HepG2 (cell line): Measurements from ENCODE around the gene CFAP210. TPM values are rescaled to one million over a fixed set of nuclear protein-coding genes. Genes with fewer than 3 reads are reported as not detected.

ENCODE experiments used
- KDM1A ChIP-seq: IDR thresholded peaks from 2 replicates; pipeline ENCODE4 v1.6.1; 2016; ENCODE audit warnings: missing compliant biosample characterization
- KLF13 ChIP-seq: sonication (generic); formaldehyde crosslinking; IDR thresholded peaks from 2 replicates; pipeline ENCODE4 v1.4.0; 2020; ENCODE audit warnings: mild to moderate bottlenecking, missing genetic modification reagents
- SRSF9 ChIP-seq: fragments of 200-400 bp; formaldehyde crosslinking; IDR thresholded peaks from 2 replicates; pipeline ENCODE4 v1.6.1; 2018; ENCODE audit warnings: borderline replicate concordance, mild to moderate bottlenecking, low read depth, low read length; ENCODE audit not compliant: insufficient read depth, poor library complexity, severe bottlenecking
- ZFP36 ChIP-seq: fragments of 150-350 bp; IDR thresholded peaks from 2 replicates; pipeline ENCODE4 v1.6.1; 2018; ENCODE audit warnings: borderline replicate concordance, low read length, low read depth; ENCODE audit not compliant: partially characterized antibody
- ZHX1 ChIP-seq: sonication (generic); formaldehyde crosslinking; IDR thresholded peaks from 2 replicates; pipeline ENCODE4 v1.8.1; 2022; ENCODE audit warnings: low read depth, mild to moderate bottlenecking, missing genetic modification reagents
- ZNF24 ChIP-seq: fragments of 450-650 bp; IDR thresholded peaks from 2 replicates; pipeline ENCODE4 v1.6.1; 2017; ENCODE audit warnings: antibody characterized with exemption, mild to moderate bottlenecking
- ZNF292 ChIP-seq: sonication (generic); formaldehyde crosslinking; IDR thresholded peaks from 2 replicates; pipeline ENCODE4 v1.8.1; 2022; ENCODE audit warnings: mild to moderate bottlenecking, low read depth, missing genetic modification reagents, borderline replicate concordance
- ZNF367 ChIP-seq: sonication (generic); formaldehyde crosslinking; IDR thresholded peaks from 2 replicates; pipeline ENCODE4 v1.4.0; 2020; ENCODE audit warnings: missing genetic modification reagents, borderline replicate concordance
- ZNF543 ChIP-seq: sonication (generic); formaldehyde crosslinking; IDR thresholded peaks from 2 replicates; pipeline ENCODE4 v1.4.0; 2020; ENCODE audit warnings: mild to moderate bottlenecking, missing genetic modification reagents
- ZNF780A ChIP-seq: sonication (generic); formaldehyde crosslinking; IDR thresholded peaks from 2 replicates; pipeline ENCODE4 v1.8.0; 2022; ENCODE audit warnings: mild to moderate bottlenecking, missing genetic modification reagents, moderate library complexity
- polyA plus RNA-seq, 8 experiments: library from polyadenylated mRNA; depleted of rRNA in 3 of 8; stranded (reverse) in 7 of 8; unstranded in 1 of 8; fragments of >200 nt; fragmentation: Illumina TruSeq in 4 of 8; extraction: Trizol in 4 of 8; gene quantifications; 2 replicates each; pipeline versions ENCODE4 v1.2.1 to v1.2.3, GENCODE V29; 2011 to 2016; ENCODE audit warnings: low read depth in 4 of 8, missing spikeins in 1 of 8, mixed read lengths in 1 of 8; ENCODE audit not compliant: insufficient read depth in 1 of 8
- total RNA-seq, 5 experiments: library from RNA; depleted of rRNA; stranded (reverse); fragments of >200 nt; fragmentation: Illumina TruSeq; extraction: Trizol; gene quantifications; 2 replicates each; pipeline ENCODE4 v1.2.3, GENCODE V29; 2016; ENCODE audit warnings: low read depth in 1 of 5
- TF ChIP-seq, protein P1 (sequence below): IDR thresholded peaks from 2 replicates; pipeline ENCODE4 v1.6.1; 2016; ENCODE audit warnings: mild to moderate bottlenecking
- TF ChIP-seq, protein P2 (sequence below): sonication (generic); formaldehyde crosslinking; IDR thresholded peaks from 2 replicates; pipeline ENCODE4 v1.4.0; 2020; ENCODE audit warnings: missing genetic modification reagents, mild to moderate bottlenecking, borderline replicate concordance
- TF ChIP-seq, protein P3 (sequence below): sonication (generic); formaldehyde crosslinking; IDR thresholded peaks from 2 replicates; pipeline ENCODE4 v1.5.0; 2020; ENCODE audit warnings: mild to moderate bottlenecking, missing genetic modification reagents, borderline replicate concordance

The CFAP210 gene
- total and polyA plus RNA-seq, 2 of the 13 experiments (the other 11 are each of a cell fraction or from before 2014, with no cell fraction given) = 0.18 TPM; not detected in 1

- TF ChIP-seq ZHX1 (0 out of 2 replicates have a peak, but pooled peaks have one; percentile 51), ZNF780A (CRISPR knock-in tag) (no peak), ZNF543 (CRISPR knock-in tag) (0 out of 2 replicates have a peak, but pooled peaks have one; percentile 16), KDM1A (no peak), ZFP36 (no peak), ZNF367 (CRISPR knock-in tag) (no peak), SRSF9 (no peak), ZNF292 (CRISPR knock-in tag) (peak; percentile 73; the same call in 1 of the 2 replicates), KLF13 (no peak), ZNF24 (no peak)
- TF ChIP-seq, protein P1, sequence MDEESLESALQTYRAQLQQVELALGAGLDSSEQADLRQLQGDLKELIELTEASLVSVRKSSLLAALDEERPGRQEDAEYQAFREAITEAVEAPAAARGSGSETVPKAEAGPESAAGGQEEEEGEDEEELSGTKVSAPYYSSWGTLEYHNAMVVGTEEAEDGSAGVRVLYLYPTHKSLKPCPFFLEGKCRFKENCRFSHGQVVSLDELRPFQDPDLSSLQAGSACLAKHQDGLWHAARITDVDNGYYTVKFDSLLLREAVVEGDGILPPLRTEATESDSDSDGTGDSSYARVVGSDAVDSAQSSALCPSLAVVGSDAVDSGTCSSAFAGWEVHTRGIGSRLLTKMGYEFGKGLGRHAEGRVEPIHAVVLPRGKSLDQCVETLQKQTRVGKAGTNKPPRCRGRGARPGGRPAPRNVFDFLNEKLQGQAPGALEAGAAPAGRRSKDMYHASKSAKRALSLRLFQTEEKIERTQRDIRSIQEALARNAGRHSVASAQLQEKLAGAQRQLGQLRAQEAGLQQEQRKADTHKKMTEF (CRISPR knock-in tag) = peak; percentile 48; the same call in 1 of the 2 replicates
- TF ChIP-seq, protein P2, sequence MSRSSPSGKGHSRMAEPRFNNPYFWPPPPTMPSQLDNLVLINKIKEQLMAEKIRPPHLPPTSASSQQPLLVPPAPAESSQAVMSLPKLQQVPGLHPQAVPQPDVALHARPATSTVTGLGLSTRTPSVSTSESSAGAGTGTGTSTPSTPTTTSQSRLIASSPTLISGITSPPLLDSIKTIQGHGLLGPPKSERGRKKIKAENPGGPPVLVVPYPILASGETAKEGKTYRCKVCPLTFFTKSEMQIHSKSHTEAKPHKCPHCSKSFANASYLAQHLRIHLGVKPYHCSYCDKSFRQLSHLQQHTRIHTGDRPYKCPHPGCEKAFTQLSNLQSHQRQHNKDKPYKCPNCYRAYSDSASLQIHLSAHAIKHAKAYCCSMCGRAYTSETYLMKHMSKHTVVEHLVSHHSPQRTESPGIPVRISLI = 0 out of 2 replicates have a peak, but pooled peaks have one; percentile 36
- TF ChIP-seq, protein P3, sequence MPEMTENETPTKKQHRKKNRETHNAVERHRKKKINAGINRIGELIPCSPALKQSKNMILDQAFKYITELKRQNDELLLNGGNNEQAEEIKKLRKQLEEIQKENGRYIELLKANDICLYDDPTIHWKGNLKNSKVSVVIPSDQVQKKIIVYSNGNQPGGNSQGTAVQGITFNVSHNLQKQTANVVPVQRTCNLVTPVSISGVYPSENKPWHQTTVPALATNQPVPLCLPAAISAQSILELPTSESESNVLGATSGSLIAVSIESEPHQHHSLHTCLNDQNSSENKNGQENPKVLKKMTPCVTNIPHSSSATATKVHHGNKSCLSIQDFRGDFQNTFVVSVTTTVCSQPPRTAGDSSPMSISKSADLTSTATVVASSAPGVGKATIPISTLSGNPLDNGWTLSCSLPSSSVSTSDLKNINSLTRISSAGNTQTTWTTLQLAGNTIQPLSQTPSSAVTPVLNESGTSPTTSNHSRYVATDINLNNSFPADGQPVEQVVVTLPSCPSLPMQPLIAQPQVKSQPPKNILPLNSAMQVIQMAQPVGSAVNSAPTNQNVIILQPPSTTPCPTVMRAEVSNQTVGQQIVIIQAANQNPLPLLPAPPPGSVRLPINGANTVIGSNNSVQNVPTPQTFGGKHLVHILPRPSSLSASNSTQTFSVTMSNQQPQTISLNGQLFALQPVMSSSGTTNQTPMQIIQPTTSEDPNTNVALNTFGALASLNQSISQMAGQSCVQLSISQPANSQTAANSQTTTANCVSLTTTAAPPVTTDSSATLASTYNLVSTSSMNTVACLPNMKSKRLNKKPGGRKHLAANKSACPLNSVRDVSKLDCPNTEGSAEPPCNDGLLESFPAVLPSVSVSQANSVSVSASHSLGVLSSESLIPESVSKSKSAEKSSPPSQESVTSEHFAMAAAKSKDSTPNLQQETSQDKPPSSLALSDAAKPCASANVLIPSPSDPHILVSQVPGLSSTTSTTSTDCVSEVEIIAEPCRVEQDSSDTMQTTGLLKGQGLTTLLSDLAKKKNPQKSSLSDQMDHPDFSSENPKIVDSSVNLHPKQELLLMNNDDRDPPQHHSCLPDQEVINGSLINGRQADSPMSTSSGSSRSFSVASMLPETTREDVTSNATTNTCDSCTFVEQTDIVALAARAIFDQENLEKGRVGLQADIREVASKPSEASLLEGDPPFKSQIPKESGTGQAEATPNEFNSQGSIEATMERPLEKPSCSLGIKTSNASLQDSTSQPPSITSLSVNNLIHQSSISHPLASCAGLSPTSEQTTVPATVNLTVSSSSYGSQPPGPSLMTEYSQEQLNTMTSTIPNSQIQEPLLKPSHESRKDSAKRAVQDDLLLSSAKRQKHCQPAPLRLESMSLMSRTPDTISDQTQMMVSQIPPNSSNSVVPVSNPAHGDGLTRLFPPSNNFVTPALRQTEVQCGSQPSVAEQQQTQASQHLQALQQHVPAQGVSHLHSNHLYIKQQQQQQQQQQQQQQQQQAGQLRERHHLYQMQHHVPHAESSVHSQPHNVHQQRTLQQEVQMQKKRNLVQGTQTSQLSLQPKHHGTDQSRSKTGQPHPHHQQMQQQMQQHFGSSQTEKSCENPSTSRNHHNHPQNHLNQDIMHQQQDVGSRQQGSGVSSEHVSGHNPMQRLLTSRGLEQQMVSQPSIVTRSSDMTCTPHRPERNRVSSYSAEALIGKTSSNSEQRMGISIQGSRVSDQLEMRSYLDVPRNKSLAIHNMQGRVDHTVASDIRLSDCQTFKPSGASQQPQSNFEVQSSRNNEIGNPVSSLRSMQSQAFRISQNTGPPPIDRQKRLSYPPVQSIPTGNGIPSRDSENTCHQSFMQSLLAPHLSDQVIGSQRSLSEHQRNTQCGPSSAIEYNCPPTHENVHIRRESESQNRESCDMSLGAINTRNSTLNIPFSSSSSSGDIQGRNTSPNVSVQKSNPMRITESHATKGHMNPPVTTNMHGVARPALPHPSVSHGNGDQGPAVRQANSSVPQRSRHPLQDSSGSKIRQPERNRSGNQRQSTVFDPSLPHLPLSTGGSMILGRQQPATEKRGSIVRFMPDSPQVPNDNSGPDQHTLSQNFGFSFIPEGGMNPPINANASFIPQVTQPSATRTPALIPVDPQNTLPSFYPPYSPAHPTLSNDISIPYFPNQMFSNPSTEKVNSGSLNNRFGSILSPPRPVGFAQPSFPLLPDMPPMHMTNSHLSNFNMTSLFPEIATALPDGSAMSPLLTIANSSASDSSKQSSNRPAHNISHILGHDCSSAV (CRISPR knock-in tag) = no peak
Measured at GRCh38 chr2:169715379-169716237, 21.4 kb upstream of the CFAP210 start (continued).
